GM19240 (cell line): Measurements from ENCODE around the gene RPS6KA5.
"Not testable (repeated sequence)": the region's sequence is repeated elsewhere in the genome, so short reads cannot be mapped to it uniquely, and the experiment has no call there.

Experiments used
- DNase-seq: peaks from one replicate; pipeline ENCODE4 v3.0.0; 2011; ENCODE audit warnings: low spot score; ENCODE audit not compliant: insufficient read length

Gene RPS6KA5

GRCh38 chr14:90838531-90838930, 221.9 kb downstream of the RPS6KA5 start:
- DNase-seq = not testable (repeated sequence)

- DNase-seq = no peak
These were observed 223.1 kb downstream of the RPS6KA5 start for GRCh38 chr14:90837355-90837754.

GRCh38 chr14:90836692-90837063, 223.8 kb downstream of the RPS6KA5 start:
- DNase-seq = no peak

- DNase-seq = no peak
These were observed 228.6 kb downstream of the RPS6KA5 start for GRCh38 chr14:90831821-90832220.

GRCh38 chr14:90830931-90831701, 229.3 kb downstream of the RPS6KA5 start:
- DNase-seq = no peak

- no peak for DNase-seq
These were observed 230.8 kb downstream of the RPS6KA5 start for GRCh38 chr14:90829677-90830076.

- no peak for DNase-seq
These were observed 231.6 kb downstream of the RPS6KA5 start for GRCh38 chr14:90828642-90829487.

GRCh38 chr14:90827919-90828610, 232.4 kb downstream of the RPS6KA5 start:
- peak; percentile 84 for DNase-seq

GRCh38 chr14:90823542-90823941, 236.9 kb downstream of the RPS6KA5 start:
- DNase-seq = not testable (repeated sequence)

- no peak for DNase-seq
These were observed 239.5 kb downstream of the RPS6KA5 start for GRCh38 chr14:90820958-90821357.

GRCh38 chr14:90819734-90820393, 240.6 kb downstream of the RPS6KA5 start:
- DNase-seq = no peak

GRCh38 chr14:90818715-90819114, 241.7 kb downstream of the RPS6KA5 start:
- no peak for DNase-seq

- DNase-seq = no peak
These were observed 243.6 kb downstream of the RPS6KA5 start for GRCh38 chr14:90816681-90817436.

GRCh38 chr14:90815822-90816662, 244.4 kb downstream of the RPS6KA5 start, which contains the start of gene TTC7B:
Gene TTC7B, minus strand, starts transcription at chr14:90816430. Its CDS starts 135 bp downstream, at chr14:90816295.
- DNase-seq = peak; percentile 61

GRCh38 chr14:90815572-90815821, 244.9 kb downstream of the RPS6KA5 start:
- DNase-seq = no peak

- DNase-seq = no peak
These were observed 245.5 kb downstream of the RPS6KA5 start for GRCh38 chr14:90814806-90815571.

GRCh38 chr14:90813442-90813841, 247.0 kb downstream of the RPS6KA5 start:
- no peak for DNase-seq

GRCh38 chr14:90812109-90812508, 248.3 kb downstream of the RPS6KA5 start:
- DNase-seq = no peak

- no peak for DNase-seq
These were observed 248.8 kb downstream of the RPS6KA5 start for GRCh38 chr14:90811641-90812040.
